HepG2 (cell line): ENCODE measurements around the gene ZFAND2B. TPM values are rescaled to one million over a fixed set of nuclear protein-coding genes. Genes with fewer than 3 reads are reported as not detected.

Experiments
- FOXA3 ChIP-seq: IDR thresholded peaks from 2 replicates; pipeline ENCODE4 v1.6.1; 2016; ENCODE audit warnings: missing genetic modification reagents, missing compliant biosample characterization
- GLMP ChIP-seq: sonication (generic); formaldehyde crosslinking; IDR thresholded peaks from 2 replicates; pipeline ENCODE4 v1.9.0; 2021; ENCODE audit warnings: missing genetic modification reagents, mild to moderate bottlenecking, borderline replicate concordance
- HDAC2 ChIP-seq: sonication (generic); formaldehyde crosslinking; IDR thresholded peaks from 2 replicates; pipeline ENCODE4 v1.4.0; 2020; ENCODE audit warnings: missing genetic modification reagents
- HDAC6 ChIP-seq: fragments of 200-600 bp; sonication (generic); IDR thresholded peaks from 2 replicates; pipeline ENCODE4 v1.7.0; 2017; ENCODE audit warnings: mild to moderate bottlenecking, antibody characterized with exemption, low read length, low read depth
- HOXA5 ChIP-seq: sonication (generic); formaldehyde crosslinking; IDR thresholded peaks from 2 replicates; pipeline ENCODE4 v1.4.0; 2020; ENCODE audit warnings: missing genetic modification reagents
- KLF12 ChIP-seq: sonication (generic); formaldehyde crosslinking; IDR thresholded peaks from 2 replicates; pipeline ENCODE4 v1.4.0; 2020; ENCODE audit warnings: missing genetic modification reagents, borderline replicate concordance
- KLF13 ChIP-seq: sonication (generic); formaldehyde crosslinking; IDR thresholded peaks from 2 replicates; pipeline ENCODE4 v1.4.0; 2020; ENCODE audit warnings: mild to moderate bottlenecking, missing genetic modification reagents
- MED8 ChIP-seq: sonication (generic); formaldehyde crosslinking; IDR thresholded peaks from 2 replicates; pipeline ENCODE4 v1.8.1; 2023; ENCODE audit warnings: mild to moderate bottlenecking, missing genetic modification reagents; ENCODE audit not compliant: insufficient replicate concordance
- MXI1 ChIP-seq: IDR thresholded peaks from 3 replicates; pipeline ENCODE4 v1.6.1; 2012; ENCODE audit warnings: low read depth, low read length, inconsistent platforms, borderline replicate concordance
- NFIB ChIP-seq: sonication (generic); formaldehyde crosslinking; IDR thresholded peaks from 2 replicates; pipeline ENCODE4 v1.9.0; 2021; ENCODE audit warnings: missing genetic modification reagents, mild to moderate bottlenecking, borderline replicate concordance
- ONECUT2 ChIP-seq: sonication (generic); formaldehyde crosslinking; IDR thresholded peaks from 2 replicates; pipeline ENCODE4 v1.4.0; 2020; ENCODE audit warnings: missing genetic modification reagents
- PLSCR1 ChIP-seq: sonication (generic); formaldehyde crosslinking; IDR thresholded peaks from 2 replicates; pipeline ENCODE4 v1.5.0; 2020; ENCODE audit warnings: missing genetic modification reagents, mild to moderate bottlenecking, borderline replicate concordance
- RFX1 ChIP-seq: fragments of 450-650 bp; IDR thresholded peaks from 2 replicates; pipeline ENCODE4 v1.6.1; 2017
- RNF2 ChIP-seq: fragments of 450-650 bp; conservative IDR thresholded peaks from 2 replicates; pipeline ENCODE4 v1.6.1; 2016; ENCODE audit warnings: low read depth
- SETDB1 ChIP-seq: sonication (generic); formaldehyde crosslinking; IDR thresholded peaks from 2 replicates; pipeline ENCODE4 v1.5.1; 2020; ENCODE audit warnings: missing genetic modification reagents, mild to moderate bottlenecking, borderline replicate concordance
- SMARCC2 ChIP-seq: fragments of 450-650 bp; IDR thresholded peaks from 2 replicates; pipeline ENCODE4 v1.6.1; 2017; ENCODE audit warnings: antibody characterized with exemption, mild to moderate bottlenecking
- SNAI1 ChIP-seq: sonication (generic); formaldehyde crosslinking; IDR thresholded peaks from 2 replicates; pipeline ENCODE4 v1.5.0; 2020; ENCODE audit warnings: mild to moderate bottlenecking, missing genetic modification reagents, borderline replicate concordance
- SNRNP70 ChIP-seq: fragments of 200-400 bp; formaldehyde crosslinking; IDR thresholded peaks from 2 replicates; pipeline ENCODE4 v1.6.1; 2017; ENCODE audit warnings: mild to moderate bottlenecking, low read depth, low read length, moderate library complexity
- STAG1 ChIP-seq: sonication (generic); formaldehyde crosslinking; IDR thresholded peaks from 2 replicates; pipeline ENCODE4 v1.4.0; 2020; ENCODE audit warnings: missing genetic modification reagents
- XRCC5 ChIP-seq: fragments of 200-400 bp; formaldehyde crosslinking; optimal IDR thresholded peaks from 2 replicates; pipeline ENCODE3; 2017; ENCODE audit warnings: mild to moderate bottlenecking, low read length
- ZKSCAN1 ChIP-seq: fragments of 150-350 bp; IDR thresholded peaks from 2 replicates; pipeline ENCODE4 v1.6.1; 2014; ENCODE audit warnings: low read length
- ZNF124 ChIP-seq: sonication (generic); formaldehyde crosslinking; IDR thresholded peaks from 2 replicates; pipeline ENCODE4 v1.4.0; 2020; ENCODE audit warnings: missing genetic modification reagents
- ZNF20 ChIP-seq: sonication (generic); formaldehyde crosslinking; IDR thresholded peaks from 2 replicates; pipeline ENCODE4 v1.4.0; 2020; ENCODE audit warnings: mild to moderate bottlenecking, moderate library complexity, missing genetic modification reagents
- ZNF207 ChIP-seq: fragments of 450-650 bp; IDR thresholded peaks from 2 replicates; pipeline ENCODE4 v1.6.1; 2016; ENCODE audit warnings: antibody characterized with exemption, borderline replicate concordance
- ZNF33B ChIP-seq: sonication (generic); formaldehyde crosslinking; IDR thresholded peaks from 2 replicates; pipeline ENCODE4 v1.5.1; 2020; ENCODE audit warnings: mild to moderate bottlenecking, missing genetic modification reagents
- ZNF816 ChIP-seq: sonication (generic); formaldehyde crosslinking; IDR thresholded peaks from 2 replicates; pipeline ENCODE4 v1.8.0; 2022; ENCODE audit warnings: missing genetic modification reagents, mild to moderate bottlenecking, borderline replicate concordance
- ZSCAN9 ChIP-seq: IDR thresholded peaks from 2 replicates; pipeline ENCODE4 v1.6.1; 2016; ENCODE audit warnings: borderline replicate concordance
- polyA plus RNA-seq, 8 experiments: library from polyadenylated mRNA; depleted of rRNA in 3 of 8; stranded (reverse) in 7 of 8; unstranded in 1 of 8; fragments of >200 nt; fragmentation: Illumina TruSeq in 4 of 8; extraction: Trizol in 4 of 8; gene quantifications; 2 replicates each; pipeline versions ENCODE4 v1.2.1 to v1.2.3, GENCODE V29; 2011 to 2016; ENCODE audit warnings: low read depth in 4 of 8, missing spikeins in 1 of 8, mixed read lengths in 1 of 8; ENCODE audit not compliant: insufficient read depth in 1 of 8
- total RNA-seq, 5 experiments: library from RNA; depleted of rRNA; stranded (reverse); fragments of >200 nt; fragmentation: Illumina TruSeq; extraction: Trizol; gene quantifications; 2 replicates each; pipeline ENCODE4 v1.2.3, GENCODE V29; 2016; ENCODE audit warnings: low read depth in 1 of 5
- TF ChIP-seq, protein P1 (sequence below): IDR thresholded peaks from 2 replicates; pipeline ENCODE4 v1.6.1; 2016; ENCODE audit warnings: mild to moderate bottlenecking

The ZFAND2B gene
- total and polyA plus RNA-seq, 2 of the 13 experiments (the other 11 are each of a cell fraction or from before 2014, with no cell fraction given), result 53.3 to 115 TPM

DNA sequence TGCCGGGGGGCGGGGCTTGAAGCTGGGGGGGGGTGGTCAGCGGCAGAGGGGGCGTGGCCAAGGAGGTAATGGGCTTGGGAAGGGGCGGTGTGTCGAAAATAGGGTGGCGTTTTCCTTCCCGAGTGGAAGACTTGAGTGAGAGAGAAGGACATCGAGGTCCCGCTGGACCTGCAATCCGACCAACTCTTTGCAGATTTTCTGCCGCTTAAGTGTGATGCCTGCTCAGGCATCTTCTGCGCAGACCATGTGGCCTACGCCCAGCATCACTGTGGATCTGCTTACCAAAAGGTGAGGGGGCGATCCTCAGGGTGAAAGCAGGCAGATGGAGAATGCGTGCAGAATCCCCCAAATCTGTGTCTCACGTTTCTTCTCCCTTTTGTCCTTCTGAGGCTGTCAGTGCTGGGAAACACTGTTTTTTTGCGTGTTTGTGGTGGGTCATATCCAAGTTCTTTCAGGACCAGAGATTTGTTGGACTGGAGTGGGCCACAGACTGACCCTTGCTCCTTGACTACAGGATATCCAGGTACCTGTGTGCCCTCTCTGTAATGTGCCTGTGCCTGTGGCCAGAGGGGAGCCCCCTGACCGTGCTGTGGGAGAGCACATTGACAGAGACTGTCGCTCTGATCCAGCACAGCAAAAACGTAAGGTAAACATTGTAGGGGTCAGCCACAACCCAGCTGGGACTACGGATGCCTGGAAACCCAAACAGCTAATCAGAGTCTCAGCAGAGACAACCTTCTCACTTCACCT is 727 bp downstream of the ZFAND2B start (continued):
- TF ChIP-seq ZNF207, result no peak
- no peak for TF ChIP-seq SETDB1
- no peak for TF ChIP-seq NFIB (CRISPR knock-in tag)
- TF ChIP-seq ZKSCAN1, result no peak
- no peak for TF ChIP-seq ZNF20 (CRISPR knock-in tag)
- no peak for TF ChIP-seq KLF13
- no peak for TF ChIP-seq MED8 (CRISPR knock-in tag)
- TF ChIP-seq RNF2, result no peak
- TF ChIP-seq HOXA5 (CRISPR knock-in tag), result peak; percentile 16; the same call in 1 of the 2 replicates
- TF ChIP-seq GLMP (CRISPR knock-in tag), result no peak
- no peak for TF ChIP-seq ONECUT2 (CRISPR knock-in tag)
- 0 out of 2 replicates have a peak, but pooled peaks have one; percentile 11 for TF ChIP-seq FOXA3
- TF ChIP-seq XRCC5, result no peak
- TF ChIP-seq PLSCR1 (CRISPR knock-in tag), result no peak
- no peak; the same call in 1 of the 2 replicates for TF ChIP-seq ZNF816 (CRISPR knock-in tag)
- no peak for TF ChIP-seq STAG1
- no peak for TF ChIP-seq SNRNP70
- no peak for TF ChIP-seq SMARCC2
- no peak for TF ChIP-seq HDAC6
- TF ChIP-seq RFX1, result no peak
- 0 out of 2 replicates have a peak, but pooled peaks have one; percentile 75 for TF ChIP-seq SNAI1 (CRISPR knock-in tag)
- TF ChIP-seq KLF12, result no peak
- no peak for TF ChIP-seq HDAC2 (CRISPR knock-in tag)
- TF ChIP-seq MXI1, result peak; percentile 11; the same call in 1 of the 3 replicates
- TF ChIP-seq ZNF124 (CRISPR knock-in tag), result no peak
- TF ChIP-seq, protein P1, sequence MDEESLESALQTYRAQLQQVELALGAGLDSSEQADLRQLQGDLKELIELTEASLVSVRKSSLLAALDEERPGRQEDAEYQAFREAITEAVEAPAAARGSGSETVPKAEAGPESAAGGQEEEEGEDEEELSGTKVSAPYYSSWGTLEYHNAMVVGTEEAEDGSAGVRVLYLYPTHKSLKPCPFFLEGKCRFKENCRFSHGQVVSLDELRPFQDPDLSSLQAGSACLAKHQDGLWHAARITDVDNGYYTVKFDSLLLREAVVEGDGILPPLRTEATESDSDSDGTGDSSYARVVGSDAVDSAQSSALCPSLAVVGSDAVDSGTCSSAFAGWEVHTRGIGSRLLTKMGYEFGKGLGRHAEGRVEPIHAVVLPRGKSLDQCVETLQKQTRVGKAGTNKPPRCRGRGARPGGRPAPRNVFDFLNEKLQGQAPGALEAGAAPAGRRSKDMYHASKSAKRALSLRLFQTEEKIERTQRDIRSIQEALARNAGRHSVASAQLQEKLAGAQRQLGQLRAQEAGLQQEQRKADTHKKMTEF, result peak; percentile 25; the same call in 1 of the 2 replicates
- 0 out of 2 replicates have a peak, but pooled peaks have one; percentile 42 for TF ChIP-seq ZNF33B (CRISPR knock-in tag)
- no peak for TF ChIP-seq ZSCAN9 (CRISPR knock-in tag)
